ENCODE measurements around the gene DKK1. TPM values are rescaled to one million over a fixed set of nuclear protein-coding genes. Genes with fewer than 3 reads are reported as not detected.
A peak's percentile ranks its signal among the peaks of the same experiment; 100 is the strongest.

DKK1 gene
- total RNA-seq, 1 experiment from 2014 or later = 1.0 TPM

GRCh38 chr10:52326382-52326781, 12.3 kb downstream of the DKK1 start:
- H3K4me3 Mint-ChIP-seq = no peak overlapping the region
- CTCF ChIA-PET = interaction anchor here (0.6 to 5.0 kb wide), 2 partner anchors 12 to 1087 kb away, joined by 3 to 20 read pairs; partner anchors contain the start of gene DKK1
- H3K27ac Mint-ChIP-seq = no peak overlapping the region
- H3K36me3 Mint-ChIP-seq = no peaks in the 10 kb centered on the region
- POLR2A ChIA-PET = no interaction called here
- peaks cover 3% of the 10 kb centered on the region; the same call in 1 of the 2 replicates for H3K9me3 Mint-ChIP-seq
- no peak for TF ChIP-seq ZNF532 (CRISPR knock-in tag; IDR thresholded peaks at IDR 0.05; ENCODE audit: borderline replicate concordance)
- peak; percentile 68 for TF ChIP-seq USF2 (CRISPR knock-in tag; IDR thresholded peaks at IDR 0.05)
- H3K27me3 Mint-ChIP-seq (ENCODE audit: low read depth) = peaks cover 3% of the 10 kb centered on the region; the same call in 1 of the 2 replicates
- ATAC-seq (peak; percentile 52; the same call in 1 of the 2 replicates), DNase-seq (ENCODE audit: low spot score) (no peak)
- H3K4me1 Mint-ChIP-seq = no peaks in the 10 kb centered on the region

- Mint-ChIP-seq H3K27me3 (ENCODE audit: low read depth) (no peaks in the 10 kb centered on the region; the same call in 1 of the 2 replicates), H3K27ac (no peak overlapping the region), H3K36me3 (no peaks in the 10 kb centered on the region), H3K4me3 (no peak overlapping the region), H3K4me1 (peaks cover 9% of the 10 kb centered on the region), H3K9me3 (no peaks in the 10 kb centered on the region)
- no peak for TF ChIP-seq NFYB (CRISPR knock-in tag; conservative IDR thresholded peaks at IDR 0.05; ENCODE audit: low read depth)
- CTCF ChIA-PET = interaction anchor here (1.0 kb wide), 1 partner anchor 18 kb away, joined by 3 read pairs; the partner anchor contains the start of gene DKK1
- ATAC-seq (no peak), DNase-seq (ENCODE audit: low spot score) (no peak)
- POLR2A ChIA-PET = no interaction called here
These were observed 17.7 kb downstream of the DKK1 start for GRCh38 chr10:52331638-52332364.

GRCh38 chr10:52332815-52333214, 18.7 kb downstream of the DKK1 start:
- Mint-ChIP-seq H3K27me3 (ENCODE audit: low read depth) (no peaks in the 10 kb centered on the region; the same call in 1 of the 2 replicates), H3K36me3 (no peaks in the 10 kb centered on the region), H3K9me3 (no peaks in the 10 kb centered on the region), H3K27ac (no peak overlapping the region), H3K4me1 (peaks cover 9% of the 10 kb centered on the region), H3K4me3 (no peak overlapping the region)
- POLR2A ChIA-PET = interaction anchor here (0.6 kb wide), 1 partner anchor 336 kb away, joined by 3 read pairs; no protein-coding TSS in a partner anchor
- CTCF ChIA-PET = no interaction called here
- no peak for DNase-seq (ENCODE audit: low spot score)
- ATAC-seq = no peak
- TF ChIP-seq ZNF396 (CRISPR knock-in tag; IDR thresholded peaks at IDR 0.05; ENCODE audit: borderline replicate concordance) (no peak), NFYB (CRISPR knock-in tag; conservative IDR thresholded peaks at IDR 0.05; ENCODE audit: low read depth) (no peak)

- Mint-ChIP-seq H3K4me3 (no peak overlapping the region), H3K27me3 (ENCODE audit: low read depth) (no peaks in the 10 kb centered on the region; the same call in 1 of the 2 replicates), H3K4me1 (peaks cover 9% of the 10 kb centered on the region), H3K9me3 (no peaks in the 10 kb centered on the region), H3K27ac (no peak overlapping the region), H3K36me3 (no peaks in the 10 kb centered on the region)
- ATAC-seq = no peak
- ChIA-PET CTCF (interaction anchor here (0.7 kb wide), 1 partner anchor 21 kb away, joined by 3 read pairs; the partner anchor contains the start of gene DKK1), POLR2A (no interaction called here)
- DNase-seq (ENCODE audit: low spot score) = no peak
- TF ChIP-seq E2F4 (CRISPR knock-in tag; IDR thresholded peaks at IDR 0.05; ENCODE audit: borderline replicate concordance, low read depth) = no peak
- no peak for TF ChIP-seq ZBTB21 (CRISPR knock-in tag; IDR thresholded peaks at IDR 0.05; ENCODE audit: borderline replicate concordance)
- no peak for TF ChIP-seq FOXJ3 (CRISPR knock-in tag; IDR thresholded peaks at IDR 0.05; ENCODE audit: borderline replicate concordance)
- TF ChIP-seq SMAD4 (CRISPR knock-in tag; IDR thresholded peaks at IDR 0.05) = no peak
- TF ChIP-seq E2F1 (CRISPR knock-in tag; IDR thresholded peaks at IDR 0.05) = no peak
- TF ChIP-seq ZNF317 (CRISPR knock-in tag; IDR thresholded peaks at IDR 0.05; ENCODE audit: borderline replicate concordance, low read depth) = no peak
- TF ChIP-seq NR3C1 (CRISPR knock-in tag; conservative IDR thresholded peaks at IDR 0.05; ENCODE audit: low read depth) = no peak
- no peak for TF ChIP-seq TP53 (CRISPR knock-in tag; IDR thresholded peaks at IDR 0.05)
- TF ChIP-seq RELA (CRISPR knock-in tag; IDR thresholded peaks at IDR 0.05; ENCODE audit: borderline replicate concordance) = no peak
- TF ChIP-seq PRRX2 (CRISPR knock-in tag; IDR thresholded peaks at IDR 0.05) = no peak
- TF ChIP-seq AR (CRISPR knock-in tag; IDR thresholded peaks at IDR 0.05) = no peak
- TF ChIP-seq ZNF219 (CRISPR knock-in tag; IDR thresholded peaks at IDR 0.05; ENCODE audit: borderline replicate concordance) = no peak
These were observed 20.5 kb downstream of the DKK1 start for GRCh38 chr10:52334595-52334994.

Measured in WTC11 (cell line).